SK-N-SH (cell line): Measurements from ENCODE around the gene GMCL1. TPM values are rescaled to one million over a fixed set of nuclear protein-coding genes. Genes with fewer than 3 reads are reported as not detected.

ENCODE experiments used
- CTCF ChIA-PET: fragments of 300-600, 350-600 bp; formaldehyde crosslinking; extraction: SDS; loops from one replicate; lab custom pipeline; 2021; lab: Yijun Ruan, JAX
- POLR2A ChIA-PET: fragments of 350-600 bp; sonication (Branson Sonifier 250); formaldehyde crosslinking; extraction: SDS; loops from one replicate; lab custom pipeline; 2020; ENCODE audit warnings: antibody characterized with exemption, inconsistent platforms; lab: Yijun Ruan, JAX
- DNase-seq: peaks from one replicate; pipeline ENCODE4 v3.0.0; 2012
- H2AFZ ChIP-seq: fragments of 200-600 bp; sonication (generic); 2 replicates; pipeline ENCODE4 v1.8.1; 2016; ENCODE audit warnings: antibody characterized with exemption, mild to moderate bottlenecking, low read depth
- H3F3A ChIP-seq: fragments of 200-600 bp; sonication (generic); replicated peaks from 2 replicates; pipeline ENCODE3; 2016; ENCODE audit warnings: antibody characterized with exemption, mild to moderate bottlenecking; ENCODE audit not compliant: insufficient read depth
- H3K27ac ChIP-seq, 2 experiments: fragments of 200-500 bp in 1 of 2; fragments of 200-600 bp in 1 of 2; sonication (Bioruptor generic) in 1 of 2; sonication (generic), shearing (Covaris generic) in 1 of 2; 2 replicates each; pipeline versions ENCODE4 v1.5.1 to v1.6.1; 2014 to 2016; ENCODE audit warnings: low read depth in 2 of 2, inconsistent platforms in 1 of 2, low read length in 1 of 2, mild to moderate bottlenecking in 1 of 2, mixed read lengths in 1 of 2
- H3K27me3 ChIP-seq: fragments of 200-600 bp; sonication (generic), shearing (Covaris generic); 2 replicates; pipeline ENCODE4 v1.6.1; 2016; ENCODE audit warnings: mixed run types; ENCODE audit not compliant: insufficient read depth
- H3K36me3 ChIP-seq, 2 experiments: fragments of 200-500 bp in 1 of 2; fragments of 200-600 bp in 1 of 2; sonication (Bioruptor generic) in 1 of 2; sonication (generic) in 1 of 2; replicated peaks in 1 of 2; 2 replicates each; pipeline versions ENCODE3 to v1.5.1; 2014 to 2016; ENCODE audit warnings: low read length in 1 of 2, mild to moderate bottlenecking in 1 of 2; ENCODE audit not compliant: insufficient read depth in 2 of 2, control insufficient read depth in 1 of 2
- H3K4me1 ChIP-seq, 2 experiments: fragments of 200-500 bp in 1 of 2; fragments of 200-600 bp in 1 of 2; sonication (Bioruptor generic) in 1 of 2; sonication (generic), shearing (Covaris generic) in 1 of 2; 2 replicates each; pipeline versions ENCODE4 v1.5.1 to v1.6.1; 2014 to 2016; ENCODE audit warnings: low read depth in 1 of 2, low read length in 1 of 2, mixed run types in 1 of 2; ENCODE audit not compliant: insufficient read depth in 2 of 2, control insufficient read depth in 1 of 2
- H3K4me2 ChIP-seq: fragments of 200-600 bp; sonication (generic), shearing (Covaris generic); 2 replicates; pipeline ENCODE4 v1.6.1; 2017; ENCODE audit warnings: mixed run types
- H3K4me3 ChIP-seq, 2 experiments: fragments of 200-500 bp in 1 of 2; fragments of 200-600 bp in 1 of 2; sonication (Bioruptor generic) in 1 of 2; sonication (generic), shearing (Covaris generic) in 1 of 2; 2 replicates each; pipeline versions ENCODE4 v1.5.1 to v1.8.1; 2014 to 2016; ENCODE audit warnings: low read depth in 2 of 2, inconsistent platforms in 1 of 2, low read length in 1 of 2, mild to moderate bottlenecking in 1 of 2, mixed read lengths in 1 of 2, moderate library complexity in 1 of 2
- H3K79me2 ChIP-seq: fragments of 200-600 bp; sonication (generic); 2 replicates; pipeline ENCODE4 v1.8.1; 2017; ENCODE audit warnings: mild to moderate bottlenecking; ENCODE audit not compliant: insufficient read depth
- H3K9ac ChIP-seq: fragments of 200-600 bp; sonication (generic); 2 replicates; pipeline ENCODE4 v1.6.1; 2017; ENCODE audit warnings: mixed run types
- H3K9me2 ChIP-seq: fragments of 200-600 bp; sonication (generic); 2 replicates; pipeline ENCODE4 v1.6.1; 2017; ENCODE audit warnings: mixed run types
- H3K9me3 ChIP-seq: fragments of 200-600 bp; sonication (generic); 2 replicates; pipeline ENCODE4 v1.6.1; 2017; ENCODE audit warnings: mixed run types, mild to moderate bottlenecking, moderate library complexity
- H4K20me1 ChIP-seq: fragments of 200-600 bp; sonication (generic); 2 replicates; pipeline ENCODE4 v1.6.1; 2017; ENCODE audit warnings: mild to moderate bottlenecking, mixed run types; ENCODE audit not compliant: insufficient read depth
- ELF1 ChIP-seq: IDR thresholded peaks from 2 replicates; pipeline ENCODE4 v1.4.0; 2012
- EZH2phosphoT487 ChIP-seq: fragments of 200-600 bp; sonication (generic); IDR thresholded peaks from 2 replicates; pipeline ENCODE4 v1.6.1; 2017; ENCODE audit warnings: low read depth, mixed run types, mild to moderate bottlenecking, antibody characterized with exemption, moderate library complexity, borderline replicate concordance
- FOSL2 ChIP-seq: IDR thresholded peaks from 2 replicates; pipeline ENCODE4 v1.4.0; 2012; ENCODE audit warnings: low read depth, mild to moderate bottlenecking, moderate library complexity, borderline replicate concordance
- FOXJ3 ChIP-seq: sonication (generic); formaldehyde crosslinking; IDR thresholded peaks from 2 replicates; pipeline ENCODE4 v1.5.1; 2020; ENCODE audit warnings: mild to moderate bottlenecking, missing genetic modification reagents
- GABPA ChIP-seq: IDR thresholded peaks from 2 replicates; pipeline ENCODE4 v1.4.0; 2012; ENCODE audit warnings: low read depth, mild to moderate bottlenecking
- NFIC ChIP-seq: IDR thresholded peaks from 2 replicates; pipeline ENCODE4 v1.4.0; 2012; ENCODE audit warnings: borderline replicate concordance
- POLR2AphosphoS5 ChIP-seq: IDR thresholded peaks from 2 replicates; pipeline ENCODE4 v1.6.1; 2012; ENCODE audit warnings: low read depth, low read length
- RAD21 ChIP-seq: IDR thresholded peaks from 2 replicates; pipeline ENCODE4 v1.6.1; 2012; ENCODE audit warnings: mild to moderate bottlenecking, low read length
- RXRA ChIP-seq: IDR thresholded peaks from 2 replicates; pipeline ENCODE4 v1.4.0; 2012; ENCODE audit warnings: low read depth, mild to moderate bottlenecking, borderline replicate concordance
- TAF1 ChIP-seq: IDR thresholded peaks from 2 replicates; pipeline ENCODE4 v1.6.1; 2012; ENCODE audit warnings: low read depth, mild to moderate bottlenecking, low read length, moderate library complexity, borderline replicate concordance
- YY1 ChIP-seq: IDR thresholded peaks from 2 replicates; pipeline ENCODE4 v1.4.0; 2012; ENCODE audit warnings: low read depth, mild to moderate bottlenecking
- WGBS: methylation state at CpG from one replicate; pipeline ENCODE4 v1.1.6; 2017; ENCODE audit warnings: low lambda C conversion rate; 5-methylcytosine and 5-hydroxymethylcytosine counted together
- polyA plus RNA-seq, 3 experiments: library from polyadenylated mRNA; depleted of rRNA; stranded (reverse); fragments of >200 nt; gene quantifications; 2 replicates each; pipeline ENCODE4 v1.2.3, GENCODE V29; 2012
- TF ChIP-seq, protein P1 (sequence below): fragments of 200-600 bp; sonication (generic); IDR thresholded peaks from 2 replicates; pipeline ENCODE4 v1.6.1; 2017; ENCODE audit warnings: antibody characterized with exemption, mild to moderate bottlenecking, moderate library complexity
- TF ChIP-seq, protein P2 (sequence below): IDR thresholded peaks from 2 replicates; pipeline ENCODE4 v1.4.0; 2012; ENCODE audit warnings: low read depth, borderline replicate concordance
- TF ChIP-seq, protein P3 (sequence below): fragments of 150-350 bp; IDR thresholded peaks from 2 replicates; pipeline ENCODE4 v1.6.1; 2016; ENCODE audit warnings: mild to moderate bottlenecking, low read depth, low read length

GMCL1 gene
- polyA plus RNA-seq, 1 of the 3 experiments (the other 2 are of a cell fraction) = 6.2 TPM

DNA sequence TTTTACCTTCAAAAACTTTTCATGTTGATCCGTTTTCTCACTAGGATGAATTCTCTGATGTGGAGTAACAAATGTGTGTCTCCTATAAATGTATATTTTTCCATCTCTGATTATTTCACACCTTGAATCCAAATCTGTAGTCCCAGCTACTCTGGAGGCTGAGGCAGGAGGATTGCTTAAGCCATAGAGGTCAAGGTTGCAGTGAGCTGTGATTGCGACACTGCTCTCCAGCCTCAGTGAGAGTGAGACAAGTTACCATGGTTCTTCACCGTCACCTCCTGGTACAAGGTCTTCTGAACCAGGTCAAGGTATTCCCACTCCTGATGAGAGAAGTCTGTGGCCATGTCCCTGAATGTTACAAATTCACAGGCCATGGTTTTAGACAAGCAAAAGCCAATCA lies 15.1 kb downstream of the GMCL1 start:
- no peak overlapping the region for H3K4me3 ChIP-seq
- H3K4me2 ChIP-seq = no peak overlapping the region
- H2AFZ ChIP-seq = no peak overlapping the region
- POLR2A ChIA-PET = no interaction called here
- no peaks in the 10 kb centered on the region for H3F3A ChIP-seq
- TF ChIP-seq ELF1 (no peak), EZH2phosphoT487 (no peak), GABPA (no peak), RXRA (no peak), TAF1 (no peak), NFIC (no peak), RAD21 (no peak), FOSL2 (no peak)
- TF ChIP-seq, protein P1, sequence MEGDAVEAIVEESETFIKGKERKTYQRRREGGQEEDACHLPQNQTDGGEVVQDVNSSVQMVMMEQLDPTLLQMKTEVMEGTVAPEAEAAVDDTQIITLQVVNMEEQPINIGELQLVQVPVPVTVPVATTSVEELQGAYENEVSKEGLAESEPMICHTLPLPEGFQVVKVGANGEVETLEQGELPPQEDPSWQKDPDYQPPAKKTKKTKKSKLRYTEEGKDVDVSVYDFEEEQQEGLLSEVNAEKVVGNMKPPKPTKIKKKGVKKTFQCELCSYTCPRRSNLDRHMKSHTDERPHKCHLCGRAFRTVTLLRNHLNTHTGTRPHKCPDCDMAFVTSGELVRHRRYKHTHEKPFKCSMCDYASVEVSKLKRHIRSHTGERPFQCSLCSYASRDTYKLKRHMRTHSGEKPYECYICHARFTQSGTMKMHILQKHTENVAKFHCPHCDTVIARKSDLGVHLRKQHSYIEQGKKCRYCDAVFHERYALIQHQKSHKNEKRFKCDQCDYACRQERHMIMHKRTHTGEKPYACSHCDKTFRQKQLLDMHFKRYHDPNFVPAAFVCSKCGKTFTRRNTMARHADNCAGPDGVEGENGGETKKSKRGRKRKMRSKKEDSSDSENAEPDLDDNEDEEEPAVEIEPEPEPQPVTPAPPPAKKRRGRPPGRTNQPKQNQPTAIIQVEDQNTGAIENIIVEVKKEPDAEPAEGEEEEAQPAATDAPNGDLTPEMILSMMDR = no peak
- TF ChIP-seq, protein P2, sequence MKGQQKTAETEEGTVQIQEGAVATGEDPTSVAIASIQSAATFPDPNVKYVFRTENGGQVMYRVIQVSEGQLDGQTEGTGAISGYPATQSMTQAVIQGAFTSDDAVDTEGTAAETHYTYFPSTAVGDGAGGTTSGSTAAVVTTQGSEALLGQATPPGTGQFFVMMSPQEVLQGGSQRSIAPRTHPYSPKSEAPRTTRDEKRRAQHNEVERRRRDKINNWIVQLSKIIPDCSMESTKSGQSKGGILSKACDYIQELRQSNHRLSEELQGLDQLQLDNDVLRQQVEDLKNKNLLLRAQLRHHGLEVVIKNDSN = no peak
- TF ChIP-seq, protein P3, sequence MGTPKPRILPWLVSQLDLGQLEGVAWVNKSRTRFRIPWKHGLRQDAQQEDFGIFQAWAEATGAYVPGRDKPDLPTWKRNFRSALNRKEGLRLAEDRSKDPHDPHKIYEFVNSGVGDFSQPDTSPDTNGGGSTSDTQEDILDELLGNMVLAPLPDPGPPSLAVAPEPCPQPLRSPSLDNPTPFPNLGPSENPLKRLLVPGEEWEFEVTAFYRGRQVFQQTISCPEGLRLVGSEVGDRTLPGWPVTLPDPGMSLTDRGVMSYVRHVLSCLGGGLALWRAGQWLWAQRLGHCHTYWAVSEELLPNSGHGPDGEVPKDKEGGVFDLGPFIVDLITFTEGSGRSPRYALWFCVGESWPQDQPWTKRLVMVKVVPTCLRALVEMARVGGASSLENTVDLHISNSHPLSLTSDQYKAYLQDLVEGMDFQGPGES = no peak
- TF ChIP-seq, all 33 proteins: peak for 0
- no peaks in the 10 kb centered on the region for H3K79me2 ChIP-seq
- no peak for DNase-seq
- no peak overlapping the region for H3K27ac ChIP-seq
- H3K9me3 ChIP-seq = no peaks in the 10 kb centered on the region
- H3K9ac ChIP-seq = no peak overlapping the region
- H3K36me3 ChIP-seq = peaks cover 48 to 55% of the 10 kb centered on the region in 2 experiments
- H3K27me3 ChIP-seq = no peaks in the 10 kb centered on the region
- no peaks in the 10 kb centered on the region for H3K4me1 ChIP-seq
- no peaks in the 10 kb centered on the region for H3K9me2 ChIP-seq
- CTCF ChIA-PET = interaction anchor here (1.1 to 1.6 kb wide), 2 partner anchors 28 to 120 kb away, joined by 3 read pairs; no protein-coding TSS in a partner anchor
- H4K20me1 ChIP-seq = no peaks in the 10 kb centered on the region
- WGBS = 94% methylated on average over 3 of the region's 3 CpGs

DNA sequence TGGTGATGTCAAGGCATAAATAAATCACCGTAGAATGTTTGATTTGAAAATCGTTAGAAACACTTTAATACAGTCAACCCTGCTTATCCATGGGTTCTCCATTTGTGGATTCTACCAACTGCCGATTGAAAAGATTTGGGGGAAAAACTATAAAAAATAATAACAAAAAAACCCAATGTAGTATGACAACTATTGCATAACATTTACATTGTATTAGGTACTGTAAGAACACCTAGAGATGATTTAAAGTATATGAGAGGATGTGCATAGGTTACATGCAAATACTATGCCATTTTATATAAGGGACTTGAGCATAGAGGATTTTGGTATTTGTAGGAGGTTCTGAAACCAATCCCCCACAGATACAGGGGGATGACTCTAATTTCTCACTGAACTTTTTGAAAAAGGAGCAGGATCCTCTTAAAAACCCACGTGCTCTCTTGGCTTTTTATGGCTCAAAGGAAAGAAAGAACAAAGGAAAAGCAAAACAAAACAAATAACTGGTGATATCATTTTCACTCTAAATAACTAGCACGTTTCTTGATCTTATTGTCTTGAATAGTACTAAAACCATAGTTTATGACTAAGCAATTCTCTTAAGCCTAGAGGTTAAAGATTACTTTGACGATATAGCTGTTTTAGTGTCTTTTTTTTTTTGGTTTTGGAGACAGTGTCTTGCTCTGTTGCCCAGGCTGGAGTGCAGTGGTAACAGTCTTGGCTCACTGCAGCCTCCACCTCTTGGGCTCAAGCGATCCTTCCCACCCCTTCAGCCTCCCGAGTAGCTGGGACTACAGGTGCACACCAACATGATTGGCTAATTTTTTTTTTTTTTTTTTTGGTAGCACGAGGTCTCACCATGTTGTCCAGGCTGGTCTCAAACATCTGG lies 17.0 kb downstream of the GMCL1 start:
- Histone ChIP-seq H3F3A (no peaks in the 10 kb centered on the region), H3K36me3 (peaks cover 45 to 52% of the 10 kb centered on the region in 2 experiments), H3K27ac (no peak overlapping the region), H3K4me2 (no peak overlapping the region), H3K79me2 (no peaks in the 10 kb centered on the region), H2AFZ (no peak overlapping the region), H4K20me1 (no peaks in the 10 kb centered on the region), H3K9ac (no peak overlapping the region), H3K9me3 (no peaks in the 10 kb centered on the region), H3K4me3 (no peak overlapping the region), H3K27me3 (no peaks in the 10 kb centered on the region), H3K4me1 (no peaks in the 10 kb centered on the region), H3K9me2 (no peaks in the 10 kb centered on the region)
- POLR2A ChIA-PET = no interaction called here
- CTCF ChIA-PET = interaction anchor here (0.8 to 1.4 kb wide), 2 partner anchors 12 to 122 kb away, joined by 3 read pairs; no protein-coding TSS in a partner anchor
- 88% methylated on average over 9 of the region's 9 CpGs for WGBS
- DNase-seq = no peak
- TF ChIP-seq POLR2AphosphoS5 (no peak), FOXJ3 (CRISPR knock-in tag) (no peak), YY1 (no peak)
- TF ChIP-seq, protein P3 = no peak
